Breast epithelium (tissue), 4 donors: ENCODE results near the gene GRIA4. TPM values are rescaled to one million over a fixed set of nuclear protein-coding genes. Genes with fewer than 3 reads are reported as not detected.

Source experiments
- DNase-seq, 2 donors: peaks; one replicate each; pipeline ENCODE4 v3.0.0-alpha.2; 2019; ENCODE audit warnings: low spot score in 2 of 2
- H3K27ac ChIP-seq, 2 donors: fragments of 200-600 bp; sonication (generic) in 1 of 2; one replicate each; pipeline ENCODE4 v1.5.1; 2016 to 2019; ENCODE audit warnings: mild to moderate bottlenecking in 1 of 2
- H3K27me3 ChIP-seq, 2 donors: fragments of 200-600 bp; sonication (generic) in 1 of 2; one replicate each; pipeline versions ENCODE4 v1.5.1 to v1.6.0; 2017 to 2019; ENCODE audit warnings: control low read depth in 1 of 2, mild to moderate bottlenecking in 1 of 2
- H3K36me3 ChIP-seq: fragments of 200-600 bp; one replicate; pipeline ENCODE4 v1.5.1; 2019
- H3K4me1 ChIP-seq, 2 donors: fragments of 200-600 bp; sonication (generic); one replicate each; pipeline ENCODE4 v1.5.1; 2016 to 2019; ENCODE audit warnings: control low read depth in 1 of 2
- H3K4me3 ChIP-seq, 3 donors: fragments of 200-600 bp; sonication (generic); 1 replicate in 2 of 3; 2 replicates in 1 of 3; pipeline ENCODE4 v1.5.1; 2016 to 2019; ENCODE audit warnings: mild to moderate bottlenecking in 3 of 3, moderate library complexity in 2 of 3
- H3K9me3 ChIP-seq, 2 donors: fragments of 200-600 bp; sonication (generic) in 1 of 2; one replicate each; pipeline ENCODE4 v1.5.1; 2016 to 2019; ENCODE audit warnings: control low read depth in 1 of 2
- CTCF ChIP-seq, 3 donors: fragments of 450-650 bp; IDR thresholded peaks; one replicate each; pipeline ENCODE4 v1.5.1; 2016 to 2017; ENCODE audit warnings: antibody characterized with exemption in 3 of 3, mild to moderate bottlenecking in 3 of 3, moderate library complexity in 3 of 3
- POLR2A ChIP-seq: fragments of 450-650 bp; IDR thresholded peaks from one replicate; pipeline ENCODE4 v1.6.1; 2016; ENCODE audit warnings: antibody characterized with exemption, mild to moderate bottlenecking, moderate library complexity
- POLR2AphosphoS5 ChIP-seq, 3 donors: sonication (generic); formaldehyde crosslinking; IDR thresholded peaks; one replicate each; pipeline ENCODE4 v1.6.1; 2017; ENCODE audit warnings: antibody characterized with exemption in 3 of 3
- intact Hi-C: fragments of 100-400 bp; cut with DNase I; formaldehyde crosslinking; loops from one replicate; pipeline ENCODE4 v1.15.1; 2023; ENCODE audit warnings: low total_unique reads
- total RNA-seq, 3 donors: library from RNA; depleted of rRNA; stranded (reverse); fragments of >200 nt; gene quantifications; one replicate each; pipeline ENCODE4 v1.1.0, GENCODE V29; 2016

The GRIA4 gene
- total RNA-seq, 3 donors from 2014 or later, result 14.1 to 27.7 TPM; not detected in 1

- Histone ChIP-seq H3K4me3 (no peak overlapping the region), H3K27ac (no peak overlapping the region), H3K9me3 (no peaks in the 10 kb centered on the region), H3K4me1 (no peaks in the 10 kb centered on the region), H3K27me3 (peaks cover 0 to 3% of the 10 kb centered on the region in 2 donors), H3K36me3 (no peaks in the 10 kb centered on the region)
- intact Hi-C loops, result no loop called here
- no peak for DNase-seq
- no peak for TF ChIP-seq CTCF (IDR thresholded peaks at IDR 0.05)
- no peak for TF ChIP-seq POLR2AphosphoS5 (IDR thresholded peaks at IDR 0.05)
- TF ChIP-seq POLR2A, result no peak
Measured at GRCh38 chr11:106030609-106031008, 420.7 kb downstream of the GRIA4 start.

- H3K27ac ChIP-seq, result no peak overlapping the region
Measured at GRCh38 chr11:106031202-106031810, 421.4 kb downstream of the GRIA4 start.

More at GRCh38 chr11:106031202-106031810, 421.4 kb downstream of the GRIA4 start:
- TF ChIP-seq POLR2A (no peak), POLR2AphosphoS5 (IDR thresholded peaks at IDR 0.05) (no peak), CTCF (IDR thresholded peaks at IDR 0.05) (no peak)
- no peaks in the 10 kb centered on the region for H3K36me3 ChIP-seq
- H3K4me1 ChIP-seq, result no peaks in the 10 kb centered on the region
- H3K27me3 ChIP-seq, result peaks cover 0 to 3% of the 10 kb centered on the region in 2 donors
- intact Hi-C loops, result no loop called here
- no peaks in the 10 kb centered on the region for H3K9me3 ChIP-seq
- no peak overlapping the region for H3K4me3 ChIP-seq
- DNase-seq, result no peak
